ENCODE measurements around the gene TMA7.

TMA7 gene

DNA sequence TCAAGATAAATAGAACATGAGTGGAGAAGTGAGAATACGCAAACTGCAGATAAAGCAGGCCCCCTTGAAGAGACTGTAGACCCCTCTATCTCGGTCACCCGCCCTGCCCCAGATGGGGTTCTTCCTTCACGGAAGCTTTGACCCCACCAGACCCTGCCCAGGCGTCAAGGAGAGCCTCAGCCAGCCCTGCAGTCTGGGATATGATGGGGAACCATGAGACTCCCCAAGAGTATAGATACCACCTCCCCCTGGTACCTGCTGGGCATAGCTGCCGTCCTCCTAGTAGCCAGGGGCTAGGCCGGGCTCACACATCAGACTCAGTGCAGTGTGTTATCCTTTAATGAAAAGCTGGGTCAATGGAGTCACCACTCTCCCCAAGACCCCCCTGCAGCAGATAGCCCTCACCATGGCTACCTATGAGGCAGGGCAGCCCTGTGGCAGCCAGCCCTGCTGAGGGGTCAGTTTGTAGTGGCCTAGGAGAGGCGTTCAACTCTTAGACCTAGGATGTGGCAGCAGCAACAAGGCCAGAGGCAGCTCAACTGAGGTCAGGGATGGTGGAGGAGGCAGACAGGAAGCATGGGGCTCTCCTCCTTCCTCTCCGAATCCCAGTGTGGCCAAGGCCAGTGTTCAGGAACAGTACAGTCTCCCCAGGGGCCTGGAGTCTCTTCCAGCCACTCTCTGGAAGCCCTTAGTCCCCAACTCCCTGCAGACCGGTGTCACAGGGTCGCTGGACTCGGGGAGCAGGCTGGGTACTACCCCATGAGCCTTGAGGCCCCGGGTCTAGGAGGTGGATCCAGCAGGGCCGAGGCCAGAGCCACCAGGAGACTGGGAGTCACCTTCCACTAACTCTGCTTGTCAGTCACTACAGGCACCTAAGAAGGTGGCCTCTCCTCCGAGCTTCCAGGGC, 36.3 kb upstream of the TMA7 start:
- Histone ChIP-seq H3K27ac (replicated peaks) (no peak overlapping the region), H3K27me3 (ENCODE audit: insufficient read depth, poor library complexity, severe bottlenecking) (no peaks in the 10 kb centered on the region), H3K4me3 (replicated peaks; ENCODE audit: insufficient read depth, low read length) (no peak overlapping the region)
- no peak for TF ChIP-seq SPI1 (IDR thresholded peaks at IDR 0.05; ENCODE audit: borderline replicate concordance, low read depth)
- TF ChIP-seq, protein P1, sequence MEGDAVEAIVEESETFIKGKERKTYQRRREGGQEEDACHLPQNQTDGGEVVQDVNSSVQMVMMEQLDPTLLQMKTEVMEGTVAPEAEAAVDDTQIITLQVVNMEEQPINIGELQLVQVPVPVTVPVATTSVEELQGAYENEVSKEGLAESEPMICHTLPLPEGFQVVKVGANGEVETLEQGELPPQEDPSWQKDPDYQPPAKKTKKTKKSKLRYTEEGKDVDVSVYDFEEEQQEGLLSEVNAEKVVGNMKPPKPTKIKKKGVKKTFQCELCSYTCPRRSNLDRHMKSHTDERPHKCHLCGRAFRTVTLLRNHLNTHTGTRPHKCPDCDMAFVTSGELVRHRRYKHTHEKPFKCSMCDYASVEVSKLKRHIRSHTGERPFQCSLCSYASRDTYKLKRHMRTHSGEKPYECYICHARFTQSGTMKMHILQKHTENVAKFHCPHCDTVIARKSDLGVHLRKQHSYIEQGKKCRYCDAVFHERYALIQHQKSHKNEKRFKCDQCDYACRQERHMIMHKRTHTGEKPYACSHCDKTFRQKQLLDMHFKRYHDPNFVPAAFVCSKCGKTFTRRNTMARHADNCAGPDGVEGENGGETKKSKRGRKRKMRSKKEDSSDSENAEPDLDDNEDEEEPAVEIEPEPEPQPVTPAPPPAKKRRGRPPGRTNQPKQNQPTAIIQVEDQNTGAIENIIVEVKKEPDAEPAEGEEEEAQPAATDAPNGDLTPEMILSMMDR (IDR thresholded peaks at IDR 0.05; ENCODE audit: insufficient read depth, low read length), result no peak
- TF ChIP-seq GABPA (IDR thresholded peaks at IDR 0.05; ENCODE audit: low read depth), result no peak
- no peak for TF ChIP-seq REST (IDR thresholded peaks at IDR 0.05; ENCODE audit: insufficient replicate concordance, low read depth)
- no peak for TF ChIP-seq POLR2AphosphoS5 (IDR thresholded peaks at IDR 0.05; ENCODE audit: low read depth)
- no peak for DNase-seq (ENCODE audit: low read depth in 1 of 2, low spot score in 1 of 2)

GRCh38 chr3:48404440-48405342, 35.4 kb upstream of the TMA7 start:
- DNase-seq (ENCODE audit: low read depth in 1 of 2, low spot score in 1 of 2), result no peak
- no peak for TF ChIP-seq SPI1 (IDR thresholded peaks at IDR 0.05; ENCODE audit: borderline replicate concordance, low read depth)
- TF ChIP-seq, protein P1 (IDR thresholded peaks at IDR 0.05; ENCODE audit: insufficient read depth, low read length), result no peak
- no peak for TF ChIP-seq GABPA (IDR thresholded peaks at IDR 0.05; ENCODE audit: low read depth)
- TF ChIP-seq REST (IDR thresholded peaks at IDR 0.05; ENCODE audit: insufficient replicate concordance, low read depth), result no peak
- TF ChIP-seq POLR2AphosphoS5 (IDR thresholded peaks at IDR 0.05; ENCODE audit: low read depth), result no peak
- no peaks in the 10 kb centered on the region for H3K27me3 ChIP-seq (ENCODE audit: insufficient read depth, poor library complexity, severe bottlenecking)
- H3K27ac ChIP-seq (replicated peaks), result no peak overlapping the region
- H3K4me3 ChIP-seq (replicated peaks; ENCODE audit: insufficient read depth, low read length), result no peak overlapping the region

- Histone ChIP-seq H3K4me3 (replicated peaks; ENCODE audit: insufficient read depth, low read length) (no peak overlapping the region), H3K27ac (replicated peaks) (no peak overlapping the region), H3K27me3 (ENCODE audit: insufficient read depth, poor library complexity, severe bottlenecking) (no peaks in the 10 kb centered on the region)
- no peak for DNase-seq (ENCODE audit: low read depth in 1 of 2, low spot score in 1 of 2)
- TF ChIP-seq POLR2AphosphoS5 (IDR thresholded peaks at IDR 0.05; ENCODE audit: low read depth) (no peak), GABPA (IDR thresholded peaks at IDR 0.05; ENCODE audit: low read depth) (no peak), REST (IDR thresholded peaks at IDR 0.05; ENCODE audit: insufficient replicate concordance, low read depth) (no peak), SPI1 (IDR thresholded peaks at IDR 0.05; ENCODE audit: borderline replicate concordance, low read depth) (no peak)
- TF ChIP-seq, protein P1 (IDR thresholded peaks at IDR 0.05; ENCODE audit: insufficient read depth, low read length), result no peak
Observed at GRCh38 chr3:48405343-48405881, 34.6 kb upstream of the TMA7 start.

Measured in HL-60 (cell line).